Measurements from ENCODE around the gene GSC2. TPM values are rescaled to one million over a fixed set of nuclear protein-coding genes. Genes with fewer than 3 reads are reported as not detected.

Gene GSC2
- total and polyA plus RNA-seq, 2 of the 8 experiments (the other 6 are each of a cell fraction or from before 2014, with no cell fraction given) = 0.17 to 0.48 TPM

- TF ChIP-seq KDM5A (IDR thresholded peaks at IDR 0.05; ENCODE audit: low read length) (no peak), SIN3A (conservative IDR thresholded peaks at IDR 0.05 in 1 of 2, IDR thresholded peaks at IDR 0.05 in 1 of 2; ENCODE audit: low read depth in 1 of 2, low read length in 2 of 2) (no peak), TAF1 (IDR thresholded peaks at IDR 0.05; ENCODE audit: low read depth, low read length) (no peak), RXRA (IDR thresholded peaks at IDR 0.05; ENCODE audit: insufficient read depth, low read depth, low read length) (no peak), ZNF274 (IDR thresholded peaks at IDR 0.05; ENCODE audit: borderline replicate concordance, extremely low read depth, low read length) (no peak)
Observed at GRCh38 chr22:19125474-19126308, 24.4 kb downstream of the GSC2 start (continued).

Data from H1 (cell line).